HEK293 (cell line): ENCODE results near the gene SMIM43.

Experiments used
- AEBP2 ChIP-seq: fragments of 450-650 bp; formaldehyde crosslinking; IDR thresholded peaks from 2 replicates; pipeline ENCODE4 v1.5.1; 2016; ENCODE audit warnings: missing biosample characterization, missing genetic modification characterization, borderline replicate concordance
- GLI2 ChIP-seq: fragments of 450-650 bp; formaldehyde crosslinking; IDR thresholded peaks from 2 replicates; pipeline ENCODE4; 2017; ENCODE audit warnings: missing biosample characterization, missing genetic modification characterization, low read depth, borderline replicate concordance
- IKZF3 ChIP-seq: fragments of 450-650 bp; IDR thresholded peaks from 2 replicates; pipeline ENCODE4 v1.5.0; 2018; ENCODE audit warnings: missing biosample characterization, mild to moderate bottlenecking, missing genetic modification characterization, moderate library complexity
- MZF1 ChIP-seq: fragments of 450-650 bp; formaldehyde crosslinking; IDR thresholded peaks from 2 replicates; pipeline ENCODE4 v1.5.1; 2017; ENCODE audit warnings: missing biosample characterization, missing genetic modification characterization, borderline replicate concordance
- OVOL3 ChIP-seq: fragments of 450-650 bp; formaldehyde crosslinking; IDR thresholded peaks from 2 replicates; pipeline ENCODE4 v1.5.1; 2016; ENCODE audit warnings: missing biosample characterization, missing genetic modification characterization
- PRDM10 ChIP-seq: fragments of 450-650 bp; formaldehyde crosslinking; IDR thresholded peaks from 2 replicates; pipeline ENCODE4 v1.5.1; 2016; ENCODE audit warnings: missing biosample characterization, missing genetic modification characterization
- REST ChIP-seq: fragments of 450-650 bp; formaldehyde crosslinking; IDR thresholded peaks from 2 replicates; pipeline ENCODE4 v1.5.1; 2016; ENCODE audit warnings: missing biosample characterization, missing genetic modification characterization
- SCRT1 ChIP-seq: fragments of 450-650 bp; formaldehyde crosslinking; IDR thresholded peaks from 2 replicates; pipeline ENCODE4 v1.5.1; 2016; ENCODE audit warnings: missing biosample characterization, missing genetic modification characterization, borderline replicate concordance
- SP7 ChIP-seq: fragments of 450-650 bp; formaldehyde crosslinking; IDR thresholded peaks from 2 replicates; pipeline ENCODE4 v1.5.1; 2016; ENCODE audit warnings: missing biosample characterization, missing genetic modification characterization
- ZBTB6 ChIP-seq: fragments of 450-650 bp; formaldehyde crosslinking; IDR thresholded peaks from 2 replicates; pipeline ENCODE4 v1.5.1; 2017; ENCODE audit warnings: missing biosample characterization, missing genetic modification characterization
- ZNF140 ChIP-seq: fragments of 450-650 bp; formaldehyde crosslinking; IDR thresholded peaks from 2 replicates; pipeline ENCODE4 v1.5.1; 2016; ENCODE audit warnings: missing biosample characterization, missing genetic modification characterization
- ZNF146 ChIP-seq: fragments of 450-650 bp; formaldehyde crosslinking; IDR thresholded peaks from 2 replicates; pipeline ENCODE4 v1.5.1; 2016; ENCODE audit warnings: missing biosample characterization, missing genetic modification characterization
- ZNF169 ChIP-seq: fragments of 450-650 bp; formaldehyde crosslinking; IDR thresholded peaks from 2 replicates; pipeline ENCODE4 v1.5.1; 2016; ENCODE audit warnings: missing biosample characterization, missing genetic modification characterization
- ZNF223 ChIP-seq: fragments of 450-650 bp; formaldehyde crosslinking; IDR thresholded peaks from 2 replicates; pipeline ENCODE4 v1.5.1; 2016; ENCODE audit warnings: missing biosample characterization, missing genetic modification characterization
- ZNF266 ChIP-seq: fragments of 450-650 bp; formaldehyde crosslinking; IDR thresholded peaks from 2 replicates; pipeline ENCODE4 v1.5.1; 2016; ENCODE audit warnings: missing biosample characterization, missing genetic modification characterization, low read depth
- ZNF391 ChIP-seq: fragments of 450-650 bp; formaldehyde crosslinking; IDR thresholded peaks from 2 replicates; pipeline ENCODE4 v1.5.1; 2016; ENCODE audit warnings: low read depth, missing biosample characterization, missing genetic modification characterization, borderline replicate concordance
- ZNF416 ChIP-seq: fragments of 450-650 bp; formaldehyde crosslinking; IDR thresholded peaks from 2 replicates; pipeline ENCODE4 v1.5.1; 2016; ENCODE audit warnings: missing biosample characterization, missing genetic modification characterization
- ZNF501 ChIP-seq: fragments of 450-650 bp; formaldehyde crosslinking; IDR thresholded peaks from 2 replicates; pipeline ENCODE4 v1.5.1; 2016; ENCODE audit warnings: missing biosample characterization, missing genetic modification characterization
- ZNF530 ChIP-seq: fragments of 450-650 bp; formaldehyde crosslinking; IDR thresholded peaks from 2 replicates; pipeline ENCODE4 v1.5.1; 2016; ENCODE audit warnings: low read depth, missing biosample characterization, missing genetic modification characterization
- ZNF580 ChIP-seq: fragments of 450-650 bp; formaldehyde crosslinking; IDR thresholded peaks from 2 replicates; pipeline ENCODE4 v1.5.1; 2016; ENCODE audit warnings: missing biosample characterization, missing genetic modification characterization
- ZNF621 ChIP-seq: fragments of 450-650 bp; formaldehyde crosslinking; IDR thresholded peaks from 2 replicates; pipeline ENCODE4 v1.5.1; 2017; ENCODE audit warnings: missing biosample characterization, missing genetic modification characterization
- ZNF639 ChIP-seq: fragments of 450-650 bp; formaldehyde crosslinking; IDR thresholded peaks from 2 replicates; pipeline ENCODE4 v1.5.1; 2016; ENCODE audit warnings: missing biosample characterization, missing genetic modification characterization
- ZNF645 ChIP-seq: fragments of 450-650 bp; formaldehyde crosslinking; IDR thresholded peaks from 2 replicates; pipeline ENCODE4; 2016; ENCODE audit warnings: missing biosample characterization, missing genetic modification characterization
- ZNF660 ChIP-seq: fragments of 450-650 bp; IDR thresholded peaks from 2 replicates; pipeline ENCODE4 v1.5.1; 2018; ENCODE audit warnings: missing biosample characterization, mild to moderate bottlenecking, missing genetic modification characterization
- ZNF777 ChIP-seq: fragments of 450-650 bp; formaldehyde crosslinking; IDR thresholded peaks from 2 replicates; pipeline ENCODE4 v1.5.1; 2017; ENCODE audit warnings: missing biosample characterization, missing genetic modification characterization, borderline replicate concordance
- ZNF837 ChIP-seq: fragments of 450-650 bp; formaldehyde crosslinking; IDR thresholded peaks from 2 replicates; pipeline ENCODE4 v1.5.1; 2016; ENCODE audit warnings: missing biosample characterization, missing genetic modification characterization
- ZSCAN30 ChIP-seq: fragments of 450-650 bp; IDR thresholded peaks from 2 replicates; pipeline ENCODE4 v1.5.1; 2018; ENCODE audit warnings: missing biosample characterization, mild to moderate bottlenecking, missing genetic modification characterization, moderate library complexity

Gene SMIM43

GRCh38 chr4:121800961-121801714 is 36.2 kb upstream of the SMIM43 start, which contains the start of gene EXOSC9 (continued):
- TF ChIP-seq AEBP2 (tag by site-specific recombination) (no peak), ZNF391 (no peak), ZNF416 (tag by site-specific recombination) (no peak), ZNF580 (tag by site-specific recombination) (no peak), ZNF140 (tag by site-specific recombination) (no peak), ZNF501 (peak; percentile 26; the same call in 1 of the 2 replicates), ZNF777 (tag by site-specific recombination) (no peak), ZNF530 (no peak), PRDM10 (tag by site-specific recombination) (0 out of 2 replicates have a peak, but pooled peaks have one; percentile 10), ZNF266 (no peak), ZNF621 (tag by site-specific recombination) (no peak), ZNF223 (no peak), ZNF639 (no peak; the same call in 1 of the 2 replicates), ZNF837 (tag by site-specific recombination) (no peak), ZBTB6 (tag by site-specific recombination) (no peak), ZNF645 (tag by site-specific recombination) (no peak), ZNF660 (tag by site-specific recombination) (no peak; the same call in 1 of the 2 replicates), GLI2 (tag by site-specific recombination) (no peak), ZNF169 (tag by site-specific recombination) (no peak), SCRT1 (tag by site-specific recombination) (no peak), OVOL3 (tag by site-specific recombination) (no peak), SP7 (tag by site-specific recombination) (peak; percentile 45; the same call in 1 of the 2 replicates), REST (tag by site-specific recombination) (no peak), IKZF3 (tag by site-specific recombination) (peak; percentile 81), ZNF146 (tag by site-specific recombination) (no peak), ZSCAN30 (tag by site-specific recombination) (no peak), MZF1 (tag by site-specific recombination) (no peak)
